ENCODE data around the gene VWA1.
A peak's percentile ranks its signal among the peaks of the same experiment; 100 is the strongest.

Gene VWA1

DNA sequence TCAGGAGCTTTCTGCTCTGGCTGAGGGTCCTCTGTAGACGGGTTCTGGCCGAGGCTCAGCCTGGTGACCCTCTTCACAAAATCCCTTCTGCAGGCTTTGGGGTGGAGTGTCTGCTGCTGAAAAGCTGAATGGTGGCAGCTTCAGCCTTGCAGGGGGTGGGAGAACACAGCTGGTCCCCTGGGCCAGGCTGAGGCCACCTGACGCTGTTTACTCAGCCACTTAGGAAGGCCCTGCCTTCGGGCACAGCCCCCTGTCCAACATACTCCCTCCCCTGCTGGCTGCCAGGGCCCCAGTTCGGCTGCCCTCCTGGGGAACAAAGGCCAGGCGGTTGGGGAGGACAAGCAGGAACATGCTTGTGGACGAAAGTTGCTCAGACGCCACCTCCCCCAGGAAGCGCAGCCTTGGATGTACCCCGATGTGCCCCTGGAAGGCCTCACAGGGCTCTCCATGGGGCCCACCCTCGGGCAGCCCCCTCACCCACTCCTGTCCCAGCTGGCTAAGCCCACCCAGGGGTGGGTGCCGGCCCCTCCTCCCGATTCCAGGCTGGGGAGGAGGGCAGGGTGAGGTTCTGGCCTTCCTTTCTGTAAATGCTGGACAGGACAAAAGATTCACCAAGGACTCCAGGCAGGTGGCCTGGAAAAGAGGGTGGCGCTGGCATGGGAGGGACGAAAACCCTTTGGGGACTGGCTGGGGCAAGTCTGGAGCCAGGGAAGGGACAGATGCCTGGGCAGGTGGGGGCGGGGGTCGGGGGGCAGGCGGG lies 14.2 kb upstream of the VWA1 start, which contains the start of gene ANKRD65:
Gene ANKRD65, minus strand, starts transcription at position 130 of the 760 bp plus-strand sequence. CDS start 271 bp downstream, outside the sequence.
- H3K4me3 ChIP-seq (ENCODE audit: low read length), result peak within 1 kb of the TSS; percentile 45
- TF ChIP-seq, protein P1, sequence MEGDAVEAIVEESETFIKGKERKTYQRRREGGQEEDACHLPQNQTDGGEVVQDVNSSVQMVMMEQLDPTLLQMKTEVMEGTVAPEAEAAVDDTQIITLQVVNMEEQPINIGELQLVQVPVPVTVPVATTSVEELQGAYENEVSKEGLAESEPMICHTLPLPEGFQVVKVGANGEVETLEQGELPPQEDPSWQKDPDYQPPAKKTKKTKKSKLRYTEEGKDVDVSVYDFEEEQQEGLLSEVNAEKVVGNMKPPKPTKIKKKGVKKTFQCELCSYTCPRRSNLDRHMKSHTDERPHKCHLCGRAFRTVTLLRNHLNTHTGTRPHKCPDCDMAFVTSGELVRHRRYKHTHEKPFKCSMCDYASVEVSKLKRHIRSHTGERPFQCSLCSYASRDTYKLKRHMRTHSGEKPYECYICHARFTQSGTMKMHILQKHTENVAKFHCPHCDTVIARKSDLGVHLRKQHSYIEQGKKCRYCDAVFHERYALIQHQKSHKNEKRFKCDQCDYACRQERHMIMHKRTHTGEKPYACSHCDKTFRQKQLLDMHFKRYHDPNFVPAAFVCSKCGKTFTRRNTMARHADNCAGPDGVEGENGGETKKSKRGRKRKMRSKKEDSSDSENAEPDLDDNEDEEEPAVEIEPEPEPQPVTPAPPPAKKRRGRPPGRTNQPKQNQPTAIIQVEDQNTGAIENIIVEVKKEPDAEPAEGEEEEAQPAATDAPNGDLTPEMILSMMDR (IDR thresholded peaks at IDR 0.05; ENCODE audit: insufficient read depth, low read depth, low read length, missing control alignments), result no peak
- peak; percentile 72 for DNase-seq (ENCODE audit: low read depth)

DNA sequence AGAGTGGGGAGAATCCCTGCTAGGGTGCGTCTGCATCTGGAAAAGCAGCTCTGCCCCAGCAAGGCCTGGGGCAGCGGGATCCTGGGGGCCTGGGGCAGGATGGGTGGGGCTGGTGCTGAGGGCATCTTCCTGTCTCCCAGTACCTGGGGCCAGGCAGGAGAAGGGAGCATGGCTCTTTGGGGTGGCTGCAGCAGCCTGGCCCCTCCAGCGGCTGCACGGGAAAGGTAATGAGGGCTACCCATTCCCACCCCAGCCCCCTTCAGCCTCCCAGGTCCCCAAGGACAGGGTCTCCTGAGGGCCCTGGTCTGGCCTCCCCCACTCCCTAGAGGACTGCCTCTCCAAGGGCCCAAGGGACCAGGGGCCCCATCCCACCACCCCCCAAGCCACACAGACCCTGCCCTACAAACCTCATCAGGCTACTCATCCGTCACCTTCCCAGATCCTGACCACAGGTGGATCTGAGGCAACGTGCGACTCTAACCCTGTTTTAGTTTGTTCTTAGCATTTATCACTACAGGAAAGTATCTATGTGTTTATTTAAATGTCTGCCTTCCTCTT lies 13.5 kb upstream of the VWA1 start:
- DNase-seq (ENCODE audit: low read depth), result no peak
- H3K4me3 ChIP-seq (ENCODE audit: low read length), result no peak overlapping the region
- TF ChIP-seq, protein P1 (IDR thresholded peaks at IDR 0.05; ENCODE audit: insufficient read depth, low read depth, low read length, missing control alignments), result no peak

DNA sequence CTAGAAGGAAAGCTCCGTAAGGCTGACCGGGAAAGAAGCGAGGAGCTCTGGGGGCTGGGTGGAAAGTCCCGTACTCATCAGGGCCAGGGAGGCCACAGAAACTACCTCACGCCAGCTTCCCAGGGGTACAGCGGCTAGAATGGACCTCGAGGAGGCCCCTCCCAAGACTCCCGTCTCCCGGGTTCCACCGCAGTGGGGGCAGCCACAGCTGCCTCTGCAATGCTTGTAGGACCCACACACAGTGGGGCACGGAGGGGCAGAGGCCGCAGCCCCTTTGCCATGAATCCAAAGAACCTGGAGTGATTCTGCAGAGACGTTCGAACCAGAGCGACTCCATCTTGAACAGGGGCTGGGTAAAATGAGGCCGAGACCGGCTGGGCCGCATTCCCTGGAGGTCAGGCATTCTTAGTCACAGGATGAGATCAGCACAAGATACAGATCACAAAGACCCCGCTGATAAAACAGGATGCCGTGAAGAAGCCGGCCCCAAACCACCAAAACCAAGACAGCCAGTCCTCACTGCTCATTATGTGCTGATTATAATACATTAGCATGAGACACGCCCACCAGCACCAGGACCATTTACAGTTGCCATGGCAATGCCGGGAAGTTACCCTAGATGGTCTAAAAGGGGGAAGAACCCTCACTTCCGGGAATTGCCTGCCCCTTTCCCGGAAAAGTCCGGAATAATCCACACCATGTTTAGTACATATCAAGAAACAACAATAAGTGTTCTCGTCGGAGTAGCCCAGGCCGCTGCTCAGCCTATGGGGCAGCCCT lies 12.8 kb upstream of the VWA1 start:
- peak; percentile 80 for DNase-seq (ENCODE audit: low read depth)
- H3K4me3 ChIP-seq (ENCODE audit: low read length), result no peak overlapping the region
- TF ChIP-seq, protein P1 (IDR thresholded peaks at IDR 0.05; ENCODE audit: insufficient read depth, low read depth, low read length, missing control alignments), result no peak

DNA sequence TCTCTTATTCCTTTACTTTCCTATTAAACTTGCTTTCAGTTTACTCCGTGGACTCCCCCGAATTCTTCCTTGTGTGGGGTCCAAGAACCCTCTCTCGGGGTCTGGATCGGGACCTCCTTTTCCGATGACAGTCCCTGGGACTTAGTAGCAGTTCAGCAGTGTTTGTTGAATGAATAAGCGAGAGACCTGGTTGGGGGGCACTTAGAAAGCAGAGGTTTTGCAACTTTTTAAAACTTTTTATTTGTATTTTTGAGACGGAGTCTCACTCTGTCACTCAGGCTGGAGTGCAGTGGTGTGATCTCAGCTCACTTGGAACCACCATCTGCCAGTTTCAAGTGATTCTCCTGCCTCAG lies 12.3 kb upstream of the VWA1 start:
- TF ChIP-seq, protein P1 (IDR thresholded peaks at IDR 0.05; ENCODE audit: insufficient read depth, low read depth, low read length, missing control alignments), result no peak
- H3K4me3 ChIP-seq (ENCODE audit: low read length), result no peak overlapping the region
- no peak for DNase-seq (ENCODE audit: low read depth)

DNA sequence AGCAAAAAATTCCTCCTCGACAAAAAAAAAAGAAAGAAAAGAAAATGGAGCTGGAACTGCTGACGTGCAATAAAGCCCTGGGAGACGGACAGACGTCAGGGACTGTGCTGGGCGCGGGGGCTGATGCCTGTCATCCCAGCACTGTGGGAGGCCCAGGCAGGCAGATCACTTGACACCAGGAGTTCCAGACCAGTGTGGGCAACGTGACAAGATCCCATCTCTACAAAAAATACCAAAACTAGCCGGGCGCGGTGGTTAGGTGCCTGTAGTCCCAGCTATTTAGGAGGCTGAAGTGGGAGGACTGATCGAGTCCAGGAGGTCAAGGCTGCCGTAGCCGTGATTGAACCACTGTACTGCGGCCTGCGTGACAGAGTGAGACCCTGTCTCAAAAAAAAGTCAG lies 10.8 kb upstream of the VWA1 start:
- TF ChIP-seq, protein P1 (IDR thresholded peaks at IDR 0.05; ENCODE audit: insufficient read depth, low read depth, low read length, missing control alignments), result no peak
- no peak for DNase-seq (ENCODE audit: low read depth)
- H3K4me3 ChIP-seq (ENCODE audit: low read length), result no peak overlapping the region

DNA sequence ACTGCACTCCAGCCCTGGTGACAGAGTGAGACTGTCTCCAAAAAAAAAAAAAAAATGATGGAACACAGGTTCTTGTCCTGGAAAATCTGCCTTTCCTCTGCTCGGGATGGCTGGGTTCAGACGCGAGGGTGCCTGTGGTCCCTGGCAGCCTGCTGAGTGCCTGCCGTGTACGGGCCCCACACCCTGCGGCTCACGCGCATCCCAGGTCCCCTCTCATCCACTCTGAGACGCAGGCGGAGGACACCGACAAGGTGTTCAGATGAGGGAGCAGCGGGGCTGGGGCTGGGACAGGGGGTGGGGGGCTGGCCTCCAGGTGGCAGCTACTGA lies 10.1 kb upstream of the VWA1 start:
- no peak for DNase-seq (ENCODE audit: low read depth)
- no peak overlapping the region for H3K4me3 ChIP-seq (ENCODE audit: low read length)
- TF ChIP-seq, protein P1 (IDR thresholded peaks at IDR 0.05; ENCODE audit: insufficient read depth, low read depth, low read length, missing control alignments), result no peak

All from epithelial cell of esophagus (primary cell).